Osteocyte (in vitro differentiated cells): ENCODE measurements around the gene ABCC1. TPM values are rescaled to one million over a fixed set of nuclear protein-coding genes. Genes with fewer than 3 reads are reported as not detected.

ENCODE experiments used
- DNase-seq: peaks from one replicate; pipeline ENCODE4 v3.0.0; 2021; ENCODE audit warnings: mixed read lengths; ENCODE audit not compliant: unreplicated experiment; ENCODE audit errors: extremely low spot score
- H3K27ac Mint-ChIP-seq: one replicate; pipeline ENCODE4 v1.8.0; 2021; ENCODE audit warnings: mild to moderate bottlenecking, mixed read lengths; ENCODE audit not compliant: unreplicated experiment
- H3K27me3 Mint-ChIP-seq: one replicate; pipeline ENCODE4 v1.8.0; 2021; ENCODE audit warnings: mixed read lengths; ENCODE audit not compliant: unreplicated experiment
- H3K36me3 Mint-ChIP-seq: one replicate; pipeline ENCODE4 v1.8.0; 2021; ENCODE audit warnings: mixed read lengths; ENCODE audit not compliant: unreplicated experiment
- H3K4me1 Mint-ChIP-seq: one replicate; pipeline ENCODE4 v1.8.0; 2021; ENCODE audit warnings: mixed read lengths; ENCODE audit not compliant: unreplicated experiment
- H3K4me3 Mint-ChIP-seq: one replicate; pipeline ENCODE4 v1.8.0; 2021; ENCODE audit warnings: mild to moderate bottlenecking, moderate library complexity, mixed read lengths; ENCODE audit not compliant: unreplicated experiment
- H3K9me3 Mint-ChIP-seq: one replicate; pipeline ENCODE4 v1.8.0; 2021; ENCODE audit warnings: mixed read lengths; ENCODE audit not compliant: unreplicated experiment
- total RNA-seq: library from RNA; stranded (reverse); gene quantifications from 2 replicates; pipeline ENCODE4 v1.2.1, GENCODE V29; 2021
- TF ChIP-seq, protein P1 (sequence below): fragments of 200-600 bp; sonication (generic); IDR thresholded peaks from 2 replicates; pipeline ENCODE4 v1.5.0; 2021; ENCODE audit warnings: antibody characterized with exemption, mild to moderate bottlenecking, moderate library complexity

ABCC1 gene
- total RNA-seq, 1 donor from 2014 or later: 256 TPM

DNA sequence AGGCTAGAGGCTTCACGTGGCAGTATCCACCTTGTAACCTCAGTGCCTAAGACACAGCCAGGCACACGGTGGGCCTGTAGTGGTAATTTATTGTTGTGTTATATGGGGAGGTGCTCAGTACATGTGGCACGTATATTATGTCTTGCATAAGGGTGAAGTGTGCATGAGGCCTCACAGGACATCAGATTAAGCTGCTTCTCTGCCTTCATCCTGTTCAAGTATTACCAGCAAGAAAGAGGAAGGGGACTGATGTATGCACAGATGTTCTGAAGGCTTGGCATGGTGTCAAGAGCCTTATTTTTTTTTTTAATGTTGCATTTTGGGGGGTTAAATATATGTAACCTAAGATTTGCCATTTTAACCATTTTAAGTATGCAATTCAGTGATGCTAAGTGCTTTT is 71.6 kb downstream of the ABCC1 start:
- H3K27me3 Mint-ChIP-seq: no peaks in the 10 kb centered on the region

DNA sequence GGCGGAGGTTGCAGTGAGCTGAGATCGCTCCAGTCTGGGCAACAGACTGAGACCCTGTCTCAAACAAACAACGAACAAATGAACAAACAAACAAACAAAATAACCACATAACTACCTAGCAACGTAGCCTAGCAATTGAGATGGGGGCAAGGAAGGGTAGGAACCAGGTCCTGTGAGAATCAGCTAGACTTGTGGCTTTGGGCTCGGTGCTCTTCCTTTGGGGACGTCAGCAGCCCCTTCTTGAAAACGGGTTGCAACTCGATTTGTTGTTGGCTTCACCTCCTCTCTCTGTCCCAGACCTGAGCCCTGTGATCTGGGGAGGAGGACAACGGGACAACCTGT is 72.2 kb downstream of the ABCC1 start:
- DNase-seq: no peak
- Mint-ChIP-seq H3K27me3 (no peaks in the 10 kb centered on the region), H3K27ac (peak overlapping the region; percentile 98), H3K4me1 (peaks cover 96% of the 10 kb centered on the region), H3K4me3 (peak overlapping the region; percentile 41), H3K36me3 (peaks cover 59% of the 10 kb centered on the region), H3K9me3 (no peaks in the 10 kb centered on the region)
- TF ChIP-seq, protein P1, sequence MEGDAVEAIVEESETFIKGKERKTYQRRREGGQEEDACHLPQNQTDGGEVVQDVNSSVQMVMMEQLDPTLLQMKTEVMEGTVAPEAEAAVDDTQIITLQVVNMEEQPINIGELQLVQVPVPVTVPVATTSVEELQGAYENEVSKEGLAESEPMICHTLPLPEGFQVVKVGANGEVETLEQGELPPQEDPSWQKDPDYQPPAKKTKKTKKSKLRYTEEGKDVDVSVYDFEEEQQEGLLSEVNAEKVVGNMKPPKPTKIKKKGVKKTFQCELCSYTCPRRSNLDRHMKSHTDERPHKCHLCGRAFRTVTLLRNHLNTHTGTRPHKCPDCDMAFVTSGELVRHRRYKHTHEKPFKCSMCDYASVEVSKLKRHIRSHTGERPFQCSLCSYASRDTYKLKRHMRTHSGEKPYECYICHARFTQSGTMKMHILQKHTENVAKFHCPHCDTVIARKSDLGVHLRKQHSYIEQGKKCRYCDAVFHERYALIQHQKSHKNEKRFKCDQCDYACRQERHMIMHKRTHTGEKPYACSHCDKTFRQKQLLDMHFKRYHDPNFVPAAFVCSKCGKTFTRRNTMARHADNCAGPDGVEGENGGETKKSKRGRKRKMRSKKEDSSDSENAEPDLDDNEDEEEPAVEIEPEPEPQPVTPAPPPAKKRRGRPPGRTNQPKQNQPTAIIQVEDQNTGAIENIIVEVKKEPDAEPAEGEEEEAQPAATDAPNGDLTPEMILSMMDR: no peak

More for the DNA sequence above, 71.6 kb downstream of the ABCC1 start:
- TF ChIP-seq, protein P1: no peak
- no peak for DNase-seq
- H3K36me3 Mint-ChIP-seq: peaks cover 65% of the 10 kb centered on the region
- H3K4me1 Mint-ChIP-seq: peaks cover 96% of the 10 kb centered on the region
- H3K27ac Mint-ChIP-seq: peak overlapping the region; percentile 98
- H3K9me3 Mint-ChIP-seq: no peaks in the 10 kb centered on the region
- no peak overlapping the region for H3K4me3 Mint-ChIP-seq

DNA sequence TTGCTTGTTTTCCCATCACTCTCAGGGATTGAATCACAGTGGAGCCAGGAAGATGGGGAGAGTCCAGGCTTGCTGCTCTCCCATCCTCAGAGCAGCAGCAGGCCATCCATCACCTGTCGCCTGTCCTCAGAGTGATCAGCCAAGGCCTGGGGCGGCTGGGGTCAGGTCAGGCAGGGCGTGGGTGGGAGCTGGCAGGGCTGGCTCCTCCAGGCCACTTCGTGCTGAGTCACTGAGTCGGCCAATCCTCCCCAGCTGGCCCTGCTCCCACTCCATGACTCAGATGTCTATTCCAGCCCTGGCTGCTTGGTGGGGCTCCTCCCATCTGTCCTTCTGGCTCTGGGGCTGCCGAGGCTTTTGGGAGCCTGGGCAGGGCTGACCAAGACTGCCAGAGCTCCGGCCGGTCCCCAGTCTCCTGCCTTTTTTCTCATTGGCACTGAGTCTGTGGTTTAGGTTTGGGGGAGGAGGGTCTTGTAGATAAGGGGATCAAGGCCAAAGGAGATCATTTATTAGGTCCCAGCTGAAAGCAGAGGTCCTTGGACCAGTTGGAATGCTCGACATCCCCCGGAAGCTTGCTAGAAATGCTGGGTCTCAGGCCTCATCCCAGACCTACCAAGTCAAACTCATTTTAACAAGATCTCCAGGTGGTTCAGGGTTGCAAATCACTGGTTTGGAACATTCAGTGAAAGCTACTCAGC is 72.7 kb downstream of the ABCC1 start:
- peaks cover 54% of the 10 kb centered on the region for H3K36me3 Mint-ChIP-seq
- no peaks in the 10 kb centered on the region for H3K9me3 Mint-ChIP-seq
- peaks cover 96% of the 10 kb centered on the region for H3K4me1 Mint-ChIP-seq
- peak; percentile 95 for DNase-seq
- peak overlapping the region; percentile 41 for H3K4me3 Mint-ChIP-seq
- peak overlapping the region; percentile 98 for H3K27ac Mint-ChIP-seq
- TF ChIP-seq, protein P1: no peak
- H3K27me3 Mint-ChIP-seq: no peaks in the 10 kb centered on the region

DNA sequence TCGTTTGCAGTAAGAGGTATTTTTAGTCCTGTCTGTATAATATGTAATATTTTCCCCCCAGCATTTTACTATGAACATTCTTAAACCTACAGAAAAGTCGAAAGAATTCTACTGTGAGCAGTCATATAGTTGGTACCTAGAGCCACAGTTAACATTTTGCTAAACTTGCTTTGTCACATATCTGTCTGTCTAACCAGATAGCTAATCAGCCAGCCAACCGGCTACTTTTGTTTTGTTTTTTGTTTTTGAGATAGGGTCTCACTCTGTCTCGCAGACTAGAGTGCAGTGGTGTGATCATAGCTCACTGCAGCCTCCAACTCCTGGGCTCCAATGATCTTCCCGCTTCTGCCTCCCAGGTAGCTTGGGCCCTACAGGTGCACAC is 73.3 kb downstream of the ABCC1 start:
- H3K4me3 Mint-ChIP-seq: peak overlapping the region; percentile 41
- no peak for DNase-seq
- H3K4me1 Mint-ChIP-seq: peaks cover 93% of the 10 kb centered on the region
- peaks cover 50% of the 10 kb centered on the region for H3K36me3 Mint-ChIP-seq
- TF ChIP-seq, protein P1: no peak
- peak overlapping the region; percentile 98 for H3K27ac Mint-ChIP-seq
- H3K9me3 Mint-ChIP-seq: no peaks in the 10 kb centered on the region
- H3K27me3 Mint-ChIP-seq: no peaks in the 10 kb centered on the region

DNA sequence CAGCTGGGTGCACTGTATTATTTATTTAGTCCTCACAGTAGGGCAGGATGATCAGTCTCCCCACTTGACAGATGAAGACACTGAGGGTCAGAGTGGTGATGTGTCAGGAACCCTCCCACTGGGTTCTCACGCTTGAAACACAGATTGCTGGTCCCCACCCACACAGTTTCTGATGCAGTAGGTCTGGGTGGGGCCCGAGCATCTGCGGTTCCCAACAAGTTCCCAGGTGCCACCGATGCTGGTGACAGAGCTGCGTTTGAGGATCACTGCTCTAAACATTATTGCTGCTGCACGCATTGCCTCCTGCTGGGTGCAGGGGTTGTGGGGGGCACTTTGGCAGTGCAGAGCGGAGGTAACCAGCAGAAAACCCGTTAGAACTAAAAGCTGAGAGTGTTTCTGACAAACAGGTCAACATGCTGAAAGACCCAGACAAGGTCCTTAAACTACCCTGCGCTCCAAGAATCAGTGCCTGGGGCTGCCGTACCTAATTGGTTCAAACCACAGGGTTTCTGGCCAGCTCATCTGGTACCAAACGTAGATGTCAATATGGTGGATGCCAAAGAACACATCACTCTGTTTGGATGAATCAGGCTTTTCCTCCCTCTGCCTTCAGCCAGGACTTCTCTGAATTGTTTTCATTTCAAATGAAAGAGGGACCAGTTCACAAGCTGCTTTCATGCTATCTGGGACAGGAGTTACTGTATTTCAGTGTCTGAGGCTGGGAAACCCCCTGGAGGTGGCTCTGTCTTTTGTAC is 76.0 kb downstream of the ABCC1 start:
- Mint-ChIP-seq H3K4me1 (peaks cover 79% of the 10 kb centered on the region), H3K27ac (peak overlapping the region; percentile 98), H3K4me3 (peak overlapping the region; percentile 8), H3K27me3 (no peaks in the 10 kb centered on the region), H3K36me3 (peaks cover 37% of the 10 kb centered on the region), H3K9me3 (no peaks in the 10 kb centered on the region)
- TF ChIP-seq, protein P1: peak; percentile 37
- peak; percentile 88 for DNase-seq
